ENCODE measurements around the gene THADA.
"Not testable (repeated sequence)": the region's sequence is repeated elsewhere in the genome, so short reads cannot be mapped to it uniquely, and the experiment has no call there.

THADA gene

GRCh38 chr2:43386679-43387078, 209.2 kb downstream of the THADA start:
- not testable (repeated sequence) for H3K9ac ChIP-seq (ENCODE audit: low read depth in 1 of 2, low read length in 2 of 2); H3K27ac ChIP-seq (ENCODE audit: low read depth in 2 of 2, low read length in 2 of 2); H3K27me3 ChIP-seq (ENCODE audit: control insufficient read depth in 2 of 2, insufficient read depth in 2 of 2, low read length in 2 of 2); H3K9me3 ChIP-seq (ENCODE audit: control insufficient read depth in 2 of 2, low read length in 2 of 2); H3K36me3 ChIP-seq (ENCODE audit: control insufficient read depth in 2 of 2, insufficient read depth in 2 of 2, low read length in 2 of 2); H3K4me1 ChIP-seq (ENCODE audit: control insufficient read depth in 2 of 2, insufficient read depth in 2 of 2, low read length in 2 of 2); H3K4me3 ChIP-seq (ENCODE audit: low read length in 2 of 2)

- Histone ChIP-seq H3K9me3 (ENCODE audit: control insufficient read depth in 2 of 2, low read length in 2 of 2) (no peaks in the 10 kb centered on the region), H3K4me1 (ENCODE audit: control insufficient read depth in 2 of 2, insufficient read depth in 2 of 2, low read length in 2 of 2) (peaks cover 0 to 6% of the 10 kb centered on the region in 2 donors), H3K36me3 (ENCODE audit: control insufficient read depth in 2 of 2, insufficient read depth in 2 of 2, low read length in 2 of 2) (no peaks in the 10 kb centered on the region), H3K9ac (ENCODE audit: low read depth in 1 of 2, low read length in 2 of 2) (no peak overlapping the region), H3K27me3 (ENCODE audit: control insufficient read depth in 2 of 2, insufficient read depth in 2 of 2, low read length in 2 of 2) (no peaks in the 10 kb centered on the region), H3K4me3 (ENCODE audit: low read length in 2 of 2) (no peak overlapping the region), H3K27ac (ENCODE audit: low read depth in 2 of 2, low read length in 2 of 2) (no peak overlapping the region)
These were observed 211.7 kb downstream of the THADA start for GRCh38 chr2:43384143-43384542.

- no peak overlapping the region for H3K27ac ChIP-seq (ENCODE audit: low read depth in 2 of 2, low read length in 2 of 2)
- H3K27me3 ChIP-seq (ENCODE audit: control insufficient read depth in 2 of 2, insufficient read depth in 2 of 2, low read length in 2 of 2) = no peaks in the 10 kb centered on the region
- no peak overlapping the region for H3K9ac ChIP-seq (ENCODE audit: low read depth in 1 of 2, low read length in 2 of 2)
- H3K4me3 ChIP-seq (ENCODE audit: low read length in 2 of 2) = no peak overlapping the region
- H3K9me3 ChIP-seq (ENCODE audit: control insufficient read depth in 2 of 2, low read length in 2 of 2) = no peaks in the 10 kb centered on the region
- peaks cover 0 to 6% of the 10 kb centered on the region in 2 donors for H3K4me1 ChIP-seq (ENCODE audit: control insufficient read depth in 2 of 2, insufficient read depth in 2 of 2, low read length in 2 of 2)
- H3K36me3 ChIP-seq (ENCODE audit: control insufficient read depth in 2 of 2, insufficient read depth in 2 of 2, low read length in 2 of 2) = no peaks in the 10 kb centered on the region
These were observed 212.3 kb downstream of the THADA start for GRCh38 chr2:43383533-43383932.

GRCh38 chr2:43379494-43379893, 216.3 kb downstream of the THADA start:
- Histone ChIP-seq H3K4me3 (ENCODE audit: low read length in 2 of 2) (no peak overlapping the region), H3K9me3 (ENCODE audit: control insufficient read depth in 2 of 2, low read length in 2 of 2) (no peaks in the 10 kb centered on the region), H3K36me3 (ENCODE audit: control insufficient read depth in 2 of 2, insufficient read depth in 2 of 2, low read length in 2 of 2) (no peaks in the 10 kb centered on the region), H3K9ac (ENCODE audit: low read depth in 1 of 2, low read length in 2 of 2) (no peak overlapping the region), H3K4me1 (ENCODE audit: control insufficient read depth in 2 of 2, insufficient read depth in 2 of 2, low read length in 2 of 2) (no peaks in the 10 kb centered on the region), H3K27me3 (ENCODE audit: control insufficient read depth in 2 of 2, insufficient read depth in 2 of 2, low read length in 2 of 2) (no peaks in the 10 kb centered on the region), H3K27ac (ENCODE audit: low read depth in 2 of 2, low read length in 2 of 2) (no peak overlapping the region)

- no peak overlapping the region for H3K4me3 ChIP-seq (ENCODE audit: low read length in 2 of 2)
- no peak overlapping the region for H3K27ac ChIP-seq (ENCODE audit: low read depth in 2 of 2, low read length in 2 of 2)
- H3K4me1 ChIP-seq (ENCODE audit: control insufficient read depth in 2 of 2, insufficient read depth in 2 of 2, low read length in 2 of 2) = peaks cover 0 to 5% of the 10 kb centered on the region in 2 donors
- H3K27me3 ChIP-seq (ENCODE audit: control insufficient read depth in 2 of 2, insufficient read depth in 2 of 2, low read length in 2 of 2) = no peaks in the 10 kb centered on the region
- H3K9me3 ChIP-seq (ENCODE audit: control insufficient read depth in 2 of 2, low read length in 2 of 2) = no peaks in the 10 kb centered on the region
- H3K36me3 ChIP-seq (ENCODE audit: control insufficient read depth in 2 of 2, insufficient read depth in 2 of 2, low read length in 2 of 2) = no peaks in the 10 kb centered on the region
- H3K9ac ChIP-seq (ENCODE audit: low read depth in 1 of 2, low read length in 2 of 2) = no peak overlapping the region
These were observed 218.5 kb downstream of the THADA start for GRCh38 chr2:43377327-43377726.

- no peaks in the 10 kb centered on the region for H3K27me3 ChIP-seq (ENCODE audit: control insufficient read depth in 2 of 2, insufficient read depth in 2 of 2, low read length in 2 of 2)
- no peak overlapping the region for H3K27ac ChIP-seq (ENCODE audit: low read depth in 2 of 2, low read length in 2 of 2)
- peaks cover 0 to 5% of the 10 kb centered on the region in 2 donors for H3K4me1 ChIP-seq (ENCODE audit: control insufficient read depth in 2 of 2, insufficient read depth in 2 of 2, low read length in 2 of 2)
- no peak overlapping the region for H3K4me3 ChIP-seq (ENCODE audit: low read length in 2 of 2)
- H3K9ac ChIP-seq (ENCODE audit: low read depth in 1 of 2, low read length in 2 of 2) = no peak overlapping the region
- H3K9me3 ChIP-seq (ENCODE audit: control insufficient read depth in 2 of 2, low read length in 2 of 2) = no peaks in the 10 kb centered on the region
- no peaks in the 10 kb centered on the region for H3K36me3 ChIP-seq (ENCODE audit: control insufficient read depth in 2 of 2, insufficient read depth in 2 of 2, low read length in 2 of 2)
These were observed 219.2 kb downstream of the THADA start for GRCh38 chr2:43376523-43377198.

- no peaks in the 10 kb centered on the region for H3K36me3 ChIP-seq (ENCODE audit: control insufficient read depth in 2 of 2, insufficient read depth in 2 of 2, low read length in 2 of 2)
- no peak overlapping the region for H3K4me3 ChIP-seq (ENCODE audit: low read length in 2 of 2)
- H3K9me3 ChIP-seq (ENCODE audit: control insufficient read depth in 2 of 2, low read length in 2 of 2) = no peaks in the 10 kb centered on the region
- peaks cover 0 to 5% of the 10 kb centered on the region in 2 donors for H3K4me1 ChIP-seq (ENCODE audit: control insufficient read depth in 2 of 2, insufficient read depth in 2 of 2, low read length in 2 of 2)
- H3K27ac ChIP-seq (ENCODE audit: low read depth in 2 of 2, low read length in 2 of 2) = no peak overlapping the region
- H3K27me3 ChIP-seq (ENCODE audit: control insufficient read depth in 2 of 2, insufficient read depth in 2 of 2, low read length in 2 of 2) = no peaks in the 10 kb centered on the region
- H3K9ac ChIP-seq (ENCODE audit: low read depth in 1 of 2, low read length in 2 of 2) = no peak overlapping the region
These were observed 219.9 kb downstream of the THADA start for GRCh38 chr2:43375746-43376522.

- H3K27me3 ChIP-seq (ENCODE audit: control insufficient read depth in 2 of 2, insufficient read depth in 2 of 2, low read length in 2 of 2) = no peaks in the 10 kb centered on the region
- H3K36me3 ChIP-seq (ENCODE audit: control insufficient read depth in 2 of 2, insufficient read depth in 2 of 2, low read length in 2 of 2) = no peaks in the 10 kb centered on the region
- H3K27ac ChIP-seq (ENCODE audit: low read depth in 2 of 2, low read length in 2 of 2) = no peak overlapping the region
- peaks cover 9 to 10% of the 10 kb centered on the region in 2 donors for H3K4me1 ChIP-seq (ENCODE audit: control insufficient read depth in 2 of 2, insufficient read depth in 2 of 2, low read length in 2 of 2)
- no peak overlapping the region for H3K9ac ChIP-seq (ENCODE audit: low read depth in 1 of 2, low read length in 2 of 2)
- H3K4me3 ChIP-seq (ENCODE audit: low read length in 2 of 2) = no peak overlapping the region
- no peaks in the 10 kb centered on the region for H3K9me3 ChIP-seq (ENCODE audit: control insufficient read depth in 2 of 2, low read length in 2 of 2)
These were observed 223.3 kb downstream of the THADA start for GRCh38 chr2:43372416-43373081.

GRCh38 chr2:43370705-43371104, 225.1 kb downstream of the THADA start:
- Histone ChIP-seq H3K9ac (ENCODE audit: low read depth in 1 of 2, low read length in 2 of 2) (no peak overlapping the region), H3K27me3 (ENCODE audit: control insufficient read depth in 2 of 2, insufficient read depth in 2 of 2, low read length in 2 of 2) (no peaks in the 10 kb centered on the region), H3K36me3 (ENCODE audit: control insufficient read depth in 2 of 2, insufficient read depth in 2 of 2, low read length in 2 of 2) (no peaks in the 10 kb centered on the region), H3K4me1 (ENCODE audit: control insufficient read depth in 2 of 2, insufficient read depth in 2 of 2, low read length in 2 of 2) (peaks cover 9 to 10% of the 10 kb centered on the region in 2 donors), H3K4me3 (ENCODE audit: low read length in 2 of 2) (no peak overlapping the region), H3K9me3 (ENCODE audit: control insufficient read depth in 2 of 2, low read length in 2 of 2) (no peaks in the 10 kb centered on the region), H3K27ac (ENCODE audit: low read depth in 2 of 2, low read length in 2 of 2) (no peak overlapping the region)

- no peaks in the 10 kb centered on the region for H3K9me3 ChIP-seq (ENCODE audit: control insufficient read depth in 2 of 2, low read length in 2 of 2)
- H3K4me1 ChIP-seq (ENCODE audit: control insufficient read depth in 2 of 2, insufficient read depth in 2 of 2, low read length in 2 of 2) = peaks cover 9 to 10% of the 10 kb centered on the region in 2 donors
- H3K9ac ChIP-seq (ENCODE audit: low read depth in 1 of 2, low read length in 2 of 2) = no peak overlapping the region
- H3K27ac ChIP-seq (ENCODE audit: low read depth in 2 of 2, low read length in 2 of 2) = peak overlapping the region; percentile 38 to 50
- H3K27me3 ChIP-seq (ENCODE audit: control insufficient read depth in 2 of 2, insufficient read depth in 2 of 2, low read length in 2 of 2) = no peaks in the 10 kb centered on the region
- H3K36me3 ChIP-seq (ENCODE audit: control insufficient read depth in 2 of 2, insufficient read depth in 2 of 2, low read length in 2 of 2) = no peaks in the 10 kb centered on the region
- H3K4me3 ChIP-seq (ENCODE audit: low read length in 2 of 2) = peak overlapping the region in 1 of 2 donors; percentile 8
These were observed 225.7 kb downstream of the THADA start for GRCh38 chr2:43370146-43370545.
